ENCODE results near the gene STK38L.

GRCh38 chr12:27237790-27238771, 6.0 kb upstream of the STK38L start:
- TF ChIP-seq CTCF (IDR thresholded peaks at IDR 0.05 in 8 of 11, conservative IDR thresholded peaks at IDR 0.05 in 3 of 11) (no peak), POLR2AphosphoS5 (IDR thresholded peaks at IDR 0.05) (no peak)

Data from spleen (tissue), 7 donors.